GM12864 (cell line): ENCODE results near the gene PRR33.

Experiments
- DNase-seq: peaks from one replicate; pipeline ENCODE4 v3.0.0-alpha.2; 2011; ENCODE audit warnings: low read depth
- H3K4me3 ChIP-seq: 2 replicates; pipeline ENCODE4 v1.5.1; 2011; ENCODE audit warnings: mild to moderate bottlenecking, low read depth, low read length, control low read depth
- CTCF ChIP-seq: IDR thresholded peaks from 2 replicates; pipeline ENCODE4 v1.5.1; 2011; ENCODE audit warnings: low read depth, mild to moderate bottlenecking, moderate library complexity, low read length, control low read depth, inconsistent platforms; ENCODE audit errors: missing control alignments

The PRR33 gene

GRCh38 chr11:1858154-1858553 is 33.5 kb downstream of the PRR33 start:
- TF ChIP-seq CTCF: no peak
- DNase-seq: no peak
- no peak overlapping the region for H3K4me3 ChIP-seq

GRCh38 chr11:1857064-1857463 is 34.6 kb downstream of the PRR33 start:
- no peak overlapping the region for H3K4me3 ChIP-seq
- no peak for TF ChIP-seq CTCF

GRCh38 chr11:1856306-1857005 is 35.2 kb downstream of the PRR33 start:
- peak overlapping the region; percentile 82 for H3K4me3 ChIP-seq
- DNase-seq: no peak
- no peak for TF ChIP-seq CTCF

More at GRCh38 chr11:1857064-1857463, 34.6 kb downstream of the PRR33 start:
- no peak for DNase-seq

- no peak for TF ChIP-seq CTCF
- no peak for DNase-seq
- peak overlapping the region; percentile 82 for H3K4me3 ChIP-seq
Observed at GRCh38 chr11:1855886-1856265, 35.8 kb downstream of the PRR33 start.

GRCh38 chr11:1854949-1855885 is 36.5 kb downstream of the PRR33 start:
- DNase-seq: peak; percentile 61
- peak overlapping the region; percentile 82 for H3K4me3 ChIP-seq
- no peak for TF ChIP-seq CTCF

GRCh38 chr11:1854132-1854948 is 37.4 kb downstream of the PRR33 start:
- peak overlapping the region; percentile 82 for H3K4me3 ChIP-seq
- peak; percentile 26 for DNase-seq
- no peak for TF ChIP-seq CTCF
